HEK293 (cell line): Measurements from ENCODE around the gene CTNNA2.

Source experiments
- AEBP2 ChIP-seq: fragments of 450-650 bp; formaldehyde crosslinking; IDR thresholded peaks from 2 replicates; pipeline ENCODE4 v1.5.1; 2016; ENCODE audit warnings: missing biosample characterization, missing genetic modification characterization, borderline replicate concordance
- BCL6B ChIP-seq: fragments of 450-650 bp; formaldehyde crosslinking; IDR thresholded peaks from 2 replicates; pipeline ENCODE4 v1.5.1; 2017; ENCODE audit warnings: missing biosample characterization, missing genetic modification characterization
- HOXA7 ChIP-seq: sonication (generic); formaldehyde crosslinking; IDR thresholded peaks from 2 replicates; pipeline ENCODE4 v1.8.1; 2022; ENCODE audit warnings: missing genetic modification reagents, borderline replicate concordance
- ZBTB26 ChIP-seq: fragments of 450-650 bp; formaldehyde crosslinking; optimal IDR thresholded peaks from 2 replicates; pipeline ENCODE3; 2016; ENCODE audit warnings: missing biosample characterization, mild to moderate bottlenecking, missing genetic modification characterization
- ZNF274 ChIP-seq, 2 experiments: fragments of 200-500 bp in 1 of 2; fragments of 450-650 bp in 1 of 2; sonication (Bioruptor generic) in 1 of 2; formaldehyde crosslinking in 1 of 2; IDR thresholded peaks; 2 replicates each; pipeline versions ENCODE4 v1.5.1 to v1.6.1; 2014 to 2016; ENCODE audit warnings: borderline replicate concordance in 1 of 2, inconsistent platforms in 1 of 2, low read length in 1 of 2, missing biosample characterization in 1 of 2, missing genetic modification characterization in 1 of 2
- ZNF292 ChIP-seq: fragments of 450-650 bp; formaldehyde crosslinking; IDR thresholded peaks from 2 replicates; pipeline ENCODE4 v1.5.1; 2016; ENCODE audit warnings: low read depth, missing biosample characterization, missing genetic modification characterization, borderline replicate concordance
- ZNF362 ChIP-seq: fragments of 450-650 bp; formaldehyde crosslinking; IDR thresholded peaks from 2 replicates; pipeline ENCODE4 v1.5.1; 2016; ENCODE audit warnings: missing biosample characterization, missing genetic modification characterization
- TF ChIP-seq, protein P1 (sequence below): fragments of 450-650 bp; formaldehyde crosslinking; IDR thresholded peaks from 2 replicates; pipeline ENCODE4 v1.5.1; 2016; ENCODE audit warnings: missing biosample characterization, missing genetic modification characterization
- TF ChIP-seq, protein P2 (sequence below): fragments of 450-650 bp; formaldehyde crosslinking; IDR thresholded peaks from 2 replicates; pipeline ENCODE4 v1.5.1; 2016; ENCODE audit warnings: missing biosample characterization, missing genetic modification characterization

GRCh38 chr2:79593237-79593867, 80.5 kb downstream of the CTNNA2 start:
- TF ChIP-seq BCL6B (tag by site-specific recombination) (no peak), AEBP2 (tag by site-specific recombination) (no peak), ZBTB26 (tag by site-specific recombination) (no peak), ZNF362 (tag by site-specific recombination) (no peak), HOXA7 (no peak), ZNF274 (IDR thresholded peaks at IDR 0.05; ENCODE audit: low read length) (no peak), ZNF274 (tag by site-specific recombination; IDR thresholded peaks at IDR 0.05; ENCODE audit: borderline replicate concordance) (no peak), ZNF292 (no peak)
- TF ChIP-seq, protein P1, sequence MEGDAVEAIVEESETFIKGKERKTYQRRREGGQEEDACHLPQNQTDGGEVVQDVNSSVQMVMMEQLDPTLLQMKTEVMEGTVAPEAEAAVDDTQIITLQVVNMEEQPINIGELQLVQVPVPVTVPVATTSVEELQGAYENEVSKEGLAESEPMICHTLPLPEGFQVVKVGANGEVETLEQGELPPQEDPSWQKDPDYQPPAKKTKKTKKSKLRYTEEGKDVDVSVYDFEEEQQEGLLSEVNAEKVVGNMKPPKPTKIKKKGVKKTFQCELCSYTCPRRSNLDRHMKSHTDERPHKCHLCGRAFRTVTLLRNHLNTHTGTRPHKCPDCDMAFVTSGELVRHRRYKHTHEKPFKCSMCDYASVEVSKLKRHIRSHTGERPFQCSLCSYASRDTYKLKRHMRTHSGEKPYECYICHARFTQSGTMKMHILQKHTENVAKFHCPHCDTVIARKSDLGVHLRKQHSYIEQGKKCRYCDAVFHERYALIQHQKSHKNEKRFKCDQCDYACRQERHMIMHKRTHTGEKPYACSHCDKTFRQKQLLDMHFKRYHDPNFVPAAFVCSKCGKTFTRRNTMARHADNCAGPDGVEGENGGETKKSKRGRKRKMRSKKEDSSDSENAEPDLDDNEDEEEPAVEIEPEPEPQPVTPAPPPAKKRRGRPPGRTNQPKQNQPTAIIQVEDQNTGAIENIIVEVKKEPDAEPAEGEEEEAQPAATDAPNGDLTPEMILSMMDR (tag by site-specific recombination) = no peak
- TF ChIP-seq, protein P2, sequence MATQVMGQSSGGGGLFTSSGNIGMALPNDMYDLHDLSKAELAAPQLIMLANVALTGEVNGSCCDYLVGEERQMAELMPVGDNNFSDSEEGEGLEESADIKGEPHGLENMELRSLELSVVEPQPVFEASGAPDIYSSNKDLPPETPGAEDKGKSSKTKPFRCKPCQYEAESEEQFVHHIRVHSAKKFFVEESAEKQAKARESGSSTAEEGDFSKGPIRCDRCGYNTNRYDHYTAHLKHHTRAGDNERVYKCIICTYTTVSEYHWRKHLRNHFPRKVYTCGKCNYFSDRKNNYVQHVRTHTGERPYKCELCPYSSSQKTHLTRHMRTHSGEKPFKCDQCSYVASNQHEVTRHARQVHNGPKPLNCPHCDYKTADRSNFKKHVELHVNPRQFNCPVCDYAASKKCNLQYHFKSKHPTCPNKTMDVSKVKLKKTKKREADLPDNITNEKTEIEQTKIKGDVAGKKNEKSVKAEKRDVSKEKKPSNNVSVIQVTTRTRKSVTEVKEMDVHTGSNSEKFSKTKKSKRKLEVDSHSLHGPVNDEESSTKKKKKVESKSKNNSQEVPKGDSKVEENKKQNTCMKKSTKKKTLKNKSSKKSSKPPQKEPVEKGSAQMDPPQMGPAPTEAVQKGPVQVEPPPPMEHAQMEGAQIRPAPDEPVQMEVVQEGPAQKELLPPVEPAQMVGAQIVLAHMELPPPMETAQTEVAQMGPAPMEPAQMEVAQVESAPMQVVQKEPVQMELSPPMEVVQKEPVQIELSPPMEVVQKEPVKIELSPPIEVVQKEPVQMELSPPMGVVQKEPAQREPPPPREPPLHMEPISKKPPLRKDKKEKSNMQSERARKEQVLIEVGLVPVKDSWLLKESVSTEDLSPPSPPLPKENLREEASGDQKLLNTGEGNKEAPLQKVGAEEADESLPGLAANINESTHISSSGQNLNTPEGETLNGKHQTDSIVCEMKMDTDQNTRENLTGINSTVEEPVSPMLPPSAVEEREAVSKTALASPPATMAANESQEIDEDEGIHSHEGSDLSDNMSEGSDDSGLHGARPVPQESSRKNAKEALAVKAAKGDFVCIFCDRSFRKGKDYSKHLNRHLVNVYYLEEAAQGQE (tag by site-specific recombination) = no peak
